ENCODE data around the gene TOP3A.

DNA sequence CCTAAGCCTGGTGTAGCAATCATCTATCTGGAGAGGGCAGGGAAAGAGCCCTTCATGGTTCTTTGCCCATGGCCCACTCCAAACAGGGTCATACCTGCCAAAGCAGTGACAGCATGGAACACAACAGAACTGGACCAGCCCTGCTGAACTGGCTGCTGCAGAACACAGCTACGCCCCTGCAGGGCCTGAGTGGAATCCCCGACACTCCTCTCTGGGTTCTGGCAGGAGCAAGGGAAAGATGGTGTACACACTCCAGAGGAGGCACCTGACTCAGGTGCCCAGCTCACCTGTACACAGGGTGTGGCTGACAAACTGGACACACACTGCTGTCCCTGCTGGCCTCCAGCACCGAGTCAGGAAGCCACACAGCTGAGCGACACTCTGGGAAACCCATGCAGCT lies 34.5 kb downstream of the TOP3A start:
- TF ChIP-seq, protein P1, sequence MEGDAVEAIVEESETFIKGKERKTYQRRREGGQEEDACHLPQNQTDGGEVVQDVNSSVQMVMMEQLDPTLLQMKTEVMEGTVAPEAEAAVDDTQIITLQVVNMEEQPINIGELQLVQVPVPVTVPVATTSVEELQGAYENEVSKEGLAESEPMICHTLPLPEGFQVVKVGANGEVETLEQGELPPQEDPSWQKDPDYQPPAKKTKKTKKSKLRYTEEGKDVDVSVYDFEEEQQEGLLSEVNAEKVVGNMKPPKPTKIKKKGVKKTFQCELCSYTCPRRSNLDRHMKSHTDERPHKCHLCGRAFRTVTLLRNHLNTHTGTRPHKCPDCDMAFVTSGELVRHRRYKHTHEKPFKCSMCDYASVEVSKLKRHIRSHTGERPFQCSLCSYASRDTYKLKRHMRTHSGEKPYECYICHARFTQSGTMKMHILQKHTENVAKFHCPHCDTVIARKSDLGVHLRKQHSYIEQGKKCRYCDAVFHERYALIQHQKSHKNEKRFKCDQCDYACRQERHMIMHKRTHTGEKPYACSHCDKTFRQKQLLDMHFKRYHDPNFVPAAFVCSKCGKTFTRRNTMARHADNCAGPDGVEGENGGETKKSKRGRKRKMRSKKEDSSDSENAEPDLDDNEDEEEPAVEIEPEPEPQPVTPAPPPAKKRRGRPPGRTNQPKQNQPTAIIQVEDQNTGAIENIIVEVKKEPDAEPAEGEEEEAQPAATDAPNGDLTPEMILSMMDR (IDR thresholded peaks at IDR 0.05) = peak in 1 of 6 experiments; percentile 47
- no peak for TF ChIP-seq POLR2AphosphoS5 (IDR thresholded peaks at IDR 0.05)
